HG03354 (cell line): Measurements from ENCODE around the gene TSC22D3.

Experiments used
- ATAC-seq: cut with Tn5 transposase; IDR thresholded peaks from one replicate; pipeline ENCODE4 v1.9.1; 2021; ENCODE audit warnings: mild to moderate bottlenecking; ENCODE audit not compliant: unreplicated experiment, poor library complexity, severe bottlenecking

The TSC22D3 gene

DNA sequence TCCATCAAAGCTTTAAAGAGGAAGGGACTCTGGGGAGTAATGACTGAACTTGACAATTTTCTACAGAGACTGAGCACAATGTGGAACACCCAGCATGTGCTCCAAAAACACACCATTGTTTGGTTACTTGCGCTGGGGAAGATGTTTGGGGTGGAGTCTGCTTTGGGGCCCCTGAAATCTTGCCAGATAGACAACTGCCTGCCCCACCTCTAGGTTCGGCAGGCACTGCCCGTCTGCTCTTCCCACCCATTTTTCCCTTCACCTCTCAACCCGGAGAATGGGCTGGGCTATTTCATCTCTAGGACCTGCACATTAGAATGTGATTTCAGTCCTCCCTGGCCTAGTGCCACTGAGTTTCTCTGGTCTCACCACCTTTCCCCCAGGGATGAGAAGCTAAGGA is 41.9 kb downstream of the TSC22D3 start:
- ATAC-seq = no peak

DNA sequence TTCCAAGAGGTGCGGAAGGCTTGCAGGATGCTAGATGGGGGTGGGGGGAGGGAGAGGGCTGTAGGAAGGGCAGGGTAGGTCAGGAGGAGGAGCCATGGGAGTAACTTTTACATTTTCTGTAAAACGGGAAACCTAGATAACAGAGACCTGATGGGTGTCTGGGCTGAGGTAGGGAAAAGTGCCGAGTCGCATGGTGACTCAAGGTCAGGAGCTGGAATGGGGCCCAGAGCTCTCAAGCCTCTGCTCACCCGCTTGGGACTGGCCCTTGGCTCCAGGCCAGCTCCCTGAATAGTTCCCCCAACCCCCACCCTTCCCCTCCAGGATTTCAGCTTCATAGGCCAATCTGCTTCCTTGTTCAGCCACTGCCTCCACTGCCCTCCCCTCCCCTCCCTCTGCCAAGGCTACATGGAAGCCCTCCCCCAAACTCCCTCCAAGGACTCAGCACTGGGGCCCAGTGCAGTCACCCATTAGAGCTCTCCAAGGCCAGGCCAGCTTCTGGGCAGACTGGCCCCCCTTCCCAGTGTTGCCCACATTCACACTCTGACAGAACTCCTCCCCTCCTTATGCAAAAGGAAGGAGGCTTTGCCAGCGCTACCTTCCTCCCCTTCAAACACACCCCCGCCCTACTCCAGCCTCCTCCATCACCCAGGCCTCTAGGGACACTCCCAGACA is 43.6 kb downstream of the TSC22D3 start:
- ATAC-seq = no peak

DNA sequence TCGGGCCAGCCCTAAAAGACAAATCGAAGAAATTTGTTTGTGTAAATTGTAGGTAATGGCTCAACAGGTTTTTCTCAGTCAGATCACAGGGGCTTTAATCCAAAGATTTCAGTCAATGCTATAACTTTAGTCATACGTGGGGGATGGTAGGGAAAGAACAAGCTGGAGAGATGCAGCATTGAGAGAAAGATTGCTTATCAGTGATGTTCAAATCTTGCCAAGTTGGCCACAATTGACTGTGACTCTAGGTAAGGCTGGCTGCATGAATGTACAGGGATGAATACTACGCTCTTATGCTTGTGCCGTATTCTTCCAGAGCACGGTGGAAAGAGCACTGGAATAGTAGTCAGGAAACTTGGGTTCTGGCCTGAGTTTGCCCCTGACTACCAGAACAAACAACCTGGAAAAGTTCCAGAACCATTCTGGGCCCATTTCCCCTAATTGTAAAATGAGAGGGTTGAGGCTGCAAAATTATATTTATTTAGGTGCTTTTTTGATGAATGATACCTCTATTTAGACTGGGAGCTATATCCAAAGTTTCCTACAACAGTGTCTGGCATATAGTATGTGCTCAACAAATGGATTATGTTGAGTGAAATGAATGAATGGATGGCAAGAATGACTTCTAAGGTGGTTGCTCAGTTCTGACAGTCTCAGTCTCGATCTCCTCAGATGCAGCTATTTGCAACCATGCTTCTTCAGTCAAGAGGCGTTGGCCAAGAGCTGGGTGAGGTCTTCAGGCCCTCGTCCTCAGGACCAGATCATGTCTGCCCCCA is 44.4 kb downstream of the TSC22D3 start:
- ATAC-seq = no peak

- no peak for ATAC-seq
Measured at GRCh38 chrX:107730298-107730655, 45.3 kb downstream of the TSC22D3 start.

GRCh38 chrX:107729558-107730297 is 45.9 kb downstream of the TSC22D3 start:
- peak; percentile 63 for ATAC-seq

- ATAC-seq = no peak
Measured at GRCh38 chrX:107728371-107729099, 47.1 kb downstream of the TSC22D3 start.

- no peak for ATAC-seq
Measured at GRCh38 chrX:107726816-107727534, 48.6 kb downstream of the TSC22D3 start.

GRCh38 chrX:107725761-107726555 is 49.6 kb downstream of the TSC22D3 start:
- no peak for ATAC-seq

DNA sequence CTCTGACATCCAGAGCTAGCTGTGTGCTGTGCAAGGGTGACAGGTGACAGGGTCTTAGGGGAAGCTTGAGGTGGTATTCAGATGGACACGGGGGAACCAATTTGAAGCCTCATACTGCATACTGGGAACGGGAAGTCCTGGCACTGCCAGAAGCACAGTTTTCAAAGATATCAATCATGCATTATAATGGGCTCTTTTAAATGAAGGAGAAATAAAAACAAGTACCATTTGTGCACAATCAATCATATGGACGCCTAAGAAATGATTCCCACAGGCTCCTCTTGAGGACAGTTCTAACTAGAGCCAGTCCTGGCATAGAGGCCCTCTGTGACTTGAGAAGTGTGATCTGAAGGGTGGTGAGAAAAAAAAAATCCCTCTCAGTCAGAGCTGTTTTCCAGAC is 50.9 kb downstream of the TSC22D3 start:
- ATAC-seq = no peak

- ATAC-seq = no peak
Measured at GRCh38 chrX:107723511-107723910, 52.1 kb downstream of the TSC22D3 start.

DNA sequence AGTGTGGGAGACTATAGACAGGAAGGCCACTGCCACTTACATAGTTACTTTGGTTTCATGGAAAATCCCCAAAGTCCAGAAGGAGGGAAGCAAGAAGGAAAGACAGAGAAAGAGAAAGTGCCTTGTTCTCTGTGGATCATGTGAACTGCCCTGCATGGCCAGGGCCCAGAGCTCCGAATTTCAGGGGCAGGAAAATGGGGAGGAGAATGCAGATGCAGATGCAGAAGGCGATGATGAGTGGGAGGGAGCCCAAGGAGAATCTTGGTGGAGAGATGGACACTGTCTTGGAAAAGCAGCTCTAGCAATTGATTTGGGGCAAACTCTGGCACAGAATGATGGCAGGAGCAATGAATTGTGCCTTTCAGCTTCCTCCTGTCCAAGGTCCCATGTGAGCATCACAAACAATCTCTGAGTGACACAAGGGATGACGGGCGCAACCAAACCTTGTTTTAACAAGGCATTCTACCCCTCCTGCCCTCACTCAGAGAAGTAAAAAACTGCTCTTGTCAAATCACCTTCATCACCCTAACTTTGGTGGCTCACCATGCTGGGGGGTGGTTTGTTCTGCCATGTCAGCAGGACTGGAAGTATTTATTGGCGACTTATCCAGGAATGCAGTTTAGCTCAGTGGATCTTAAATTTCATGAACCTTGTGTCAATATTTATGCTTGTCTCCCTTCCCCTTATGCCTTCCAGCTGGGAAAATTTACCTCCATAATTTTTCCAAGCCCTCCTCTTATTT is 53.5 kb downstream of the TSC22D3 start:
- ATAC-seq = no peak

DNA sequence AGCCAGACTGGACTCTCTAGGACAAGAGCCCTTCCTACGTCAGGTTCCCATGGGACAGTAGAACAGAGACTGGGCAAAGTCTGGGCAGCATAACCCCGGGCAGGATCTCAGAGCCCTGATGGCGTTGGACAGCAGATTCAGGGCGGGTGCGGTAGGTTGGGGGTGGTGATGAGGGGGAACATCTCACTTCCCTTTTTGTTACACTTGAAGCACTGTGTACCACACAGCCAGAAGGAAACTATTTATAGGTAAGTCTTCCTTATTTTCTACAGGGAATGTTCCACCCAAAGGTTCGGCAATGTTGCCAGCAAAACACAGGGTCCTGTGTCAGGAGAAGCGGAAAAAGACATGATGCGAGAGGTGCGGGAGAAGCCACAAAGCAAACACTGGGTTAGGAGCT is 54.3 kb downstream of the TSC22D3 start:
- ATAC-seq = peak; percentile 46

GRCh38 chrX:107718156-107718621 is 57.4 kb downstream of the TSC22D3 start:
- ATAC-seq = no peak

GRCh38 chrX:107716816-107717700 is 58.5 kb downstream of the TSC22D3 start:
- ATAC-seq = peak; percentile 67

DNA sequence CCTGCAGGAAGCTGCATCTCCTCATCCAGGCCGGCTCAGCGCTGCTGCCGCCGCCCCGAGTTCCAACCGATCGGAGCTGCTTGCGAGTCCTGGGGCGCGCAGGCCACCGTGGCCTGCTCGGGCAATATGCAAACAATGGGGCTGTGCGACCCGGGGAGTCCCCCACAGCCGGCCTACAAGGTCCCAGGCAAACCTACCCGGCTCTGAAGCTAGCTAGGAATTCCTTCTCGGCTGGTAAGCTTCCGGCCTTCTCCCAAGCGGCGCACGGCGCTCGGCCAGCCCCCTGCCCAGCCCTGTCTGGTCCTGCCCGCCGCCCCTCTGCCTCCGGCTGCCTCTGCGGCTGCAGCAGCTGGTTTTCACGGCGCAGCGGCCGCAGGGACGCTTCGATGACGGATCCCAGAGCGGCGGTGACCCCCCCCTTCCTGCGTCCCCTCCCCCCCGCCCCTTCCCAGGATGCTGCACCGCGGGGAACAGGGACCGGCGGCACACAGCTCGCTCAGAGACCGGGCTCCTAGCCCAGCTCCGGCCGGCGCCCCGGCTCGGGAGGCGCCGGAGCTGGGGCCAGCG is 59.4 kb downstream of the TSC22D3 start:
- ATAC-seq = peak; percentile 18

DNA sequence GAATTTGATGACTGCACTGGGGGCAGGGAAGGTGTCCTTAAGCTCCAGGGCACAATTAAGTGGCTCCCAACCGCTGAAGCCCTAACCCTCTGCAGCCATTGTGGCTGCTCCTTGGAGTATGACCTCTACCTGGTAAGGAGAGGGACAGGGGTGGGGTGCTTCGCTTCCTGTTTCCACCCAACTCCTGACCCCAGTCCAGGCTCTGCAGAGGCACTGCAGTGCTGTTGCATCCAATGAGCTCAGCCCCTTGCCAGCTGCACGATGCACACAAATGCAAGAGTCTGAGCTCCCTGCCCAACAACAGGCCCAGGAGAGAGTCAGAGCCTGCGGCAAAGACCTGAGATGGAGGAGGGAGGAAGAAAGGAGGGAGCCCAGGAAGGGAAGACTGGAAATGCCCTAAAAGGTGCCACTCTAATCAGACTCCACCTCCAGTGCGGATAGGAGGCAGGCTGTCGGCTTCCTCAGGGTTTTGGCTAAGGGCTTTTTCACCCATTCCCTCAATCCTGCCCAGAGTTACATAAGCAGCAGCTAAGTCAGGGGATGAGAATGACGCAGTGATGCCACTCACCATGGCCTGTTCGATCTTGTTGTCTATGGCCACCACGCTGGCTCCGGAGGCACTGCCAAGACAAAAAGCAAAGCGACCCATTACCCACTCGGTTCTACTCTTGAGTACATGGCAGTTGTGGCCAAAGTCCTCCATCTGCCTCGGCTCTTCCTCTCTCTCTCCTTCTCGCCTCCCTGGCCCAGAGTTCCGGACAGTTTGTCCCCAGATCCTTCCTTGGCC is 60.1 kb downstream of the TSC22D3 start:
- no peak for ATAC-seq
